A673 (cell line): ENCODE data around the gene IFITM5.

Source experiments
- CTCF ChIP-seq: fragments of 300-800, 200-600 bp; sonication (generic); conservative IDR thresholded peaks from 2 replicates; pipeline ENCODE4 v1.5.1; 2017; ENCODE audit warnings: low read depth, mild to moderate bottlenecking, antibody characterized with exemption, low read length, moderate library complexity, mixed read lengths
- EZH2 ChIP-seq: fragments of 200-600 bp; sonication (generic); IDR thresholded peaks from 2 replicates; pipeline ENCODE4 v1.6.1; 2017; ENCODE audit warnings: borderline replicate concordance, low read depth, mild to moderate bottlenecking, mixed read lengths, antibody characterized with exemption, low read length; ENCODE audit not compliant: poor library complexity, severe bottlenecking

DNA sequence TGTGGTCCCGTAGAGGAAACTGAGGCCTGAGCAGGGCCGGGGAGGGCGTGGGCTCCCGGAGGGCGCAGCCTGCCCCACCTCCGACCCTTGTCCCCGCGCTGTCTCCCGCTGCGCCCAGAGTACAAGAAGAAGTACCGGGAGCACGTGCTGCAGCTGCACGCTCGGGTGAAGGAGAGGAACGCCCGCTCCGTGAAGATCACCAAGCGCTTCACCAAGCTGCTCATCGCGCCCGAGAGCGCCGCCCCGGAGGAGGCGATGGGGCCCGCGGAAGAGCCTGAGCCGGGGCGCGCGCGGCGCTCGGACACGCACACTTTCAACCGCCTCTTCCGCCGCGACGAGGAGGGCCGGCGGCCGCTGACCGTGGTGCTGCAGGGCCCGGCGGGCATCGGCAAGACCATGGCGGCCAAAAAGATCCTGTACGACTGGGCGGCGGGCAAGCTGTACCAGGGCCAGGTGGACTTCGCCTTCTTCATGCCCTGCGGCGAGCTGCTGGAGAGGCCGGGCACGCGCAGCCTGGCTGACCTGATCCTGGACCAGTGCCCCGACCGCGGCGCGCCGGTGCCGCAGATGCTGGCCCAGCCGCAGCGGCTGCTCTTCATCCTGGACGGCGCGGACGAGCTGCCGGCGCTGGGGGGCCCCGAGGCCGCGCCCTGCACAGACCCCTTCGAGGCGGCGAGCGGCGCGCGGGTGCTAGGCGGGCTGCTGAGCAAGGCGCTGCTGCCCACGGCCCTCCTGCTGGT is 19.2 kb downstream of the IFITM5 start:
- TF ChIP-seq CTCF (0 out of 2 replicates have a peak, but pooled peaks have one; percentile 8), EZH2 (no peak)
